GM12865 (cell line): ENCODE data around the gene LYRM4.
A peak's percentile ranks its signal among the peaks of the same experiment; 100 is the strongest.

Source experiments
- DNase-seq: peaks from one replicate; pipeline ENCODE4 v3.0.0; 2010; ENCODE audit warnings: low read depth
- H3K4me3 ChIP-seq: 2 replicates; pipeline ENCODE4 v1.5.1; 2011; ENCODE audit warnings: mild to moderate bottlenecking, low read depth, low read length, control low read depth
- TF ChIP-seq, protein P1 (sequence below): IDR thresholded peaks from 2 replicates; pipeline ENCODE4 v1.5.1; 2011; ENCODE audit warnings: low read length, control low read depth, low read depth, inconsistent platforms; ENCODE audit not compliant: insufficient read depth; ENCODE audit errors: missing control alignments

Gene LYRM4

DNA sequence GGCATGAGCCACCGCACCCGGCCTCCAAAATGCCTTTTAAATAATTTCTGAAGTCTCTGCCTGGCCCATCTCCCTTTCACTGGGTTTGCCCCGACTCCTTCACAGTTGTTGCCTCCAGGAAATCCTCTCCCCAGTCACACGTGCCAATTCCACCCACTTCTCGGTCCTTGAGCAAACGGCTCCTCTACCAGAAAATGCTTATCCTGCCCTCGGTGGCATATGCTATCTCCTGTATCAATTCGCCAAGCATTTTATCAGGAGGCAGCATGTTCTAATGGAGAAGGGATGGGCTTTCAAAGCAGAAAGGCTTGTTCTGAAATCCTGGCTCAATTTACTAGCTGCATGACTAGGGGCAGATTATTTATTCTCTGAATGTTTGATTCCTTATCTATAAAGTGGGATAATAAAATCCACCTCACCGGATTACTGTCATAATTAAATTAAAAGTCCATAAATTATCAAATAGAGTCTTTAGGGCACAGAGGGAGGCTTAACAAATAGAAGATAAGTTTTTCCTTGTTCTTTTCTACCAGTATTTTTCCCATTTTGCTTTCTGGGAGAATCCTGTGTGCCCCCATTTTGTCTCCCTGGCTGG lies 109.3 kb downstream of the LYRM4 start:
- TF ChIP-seq, protein P1, sequence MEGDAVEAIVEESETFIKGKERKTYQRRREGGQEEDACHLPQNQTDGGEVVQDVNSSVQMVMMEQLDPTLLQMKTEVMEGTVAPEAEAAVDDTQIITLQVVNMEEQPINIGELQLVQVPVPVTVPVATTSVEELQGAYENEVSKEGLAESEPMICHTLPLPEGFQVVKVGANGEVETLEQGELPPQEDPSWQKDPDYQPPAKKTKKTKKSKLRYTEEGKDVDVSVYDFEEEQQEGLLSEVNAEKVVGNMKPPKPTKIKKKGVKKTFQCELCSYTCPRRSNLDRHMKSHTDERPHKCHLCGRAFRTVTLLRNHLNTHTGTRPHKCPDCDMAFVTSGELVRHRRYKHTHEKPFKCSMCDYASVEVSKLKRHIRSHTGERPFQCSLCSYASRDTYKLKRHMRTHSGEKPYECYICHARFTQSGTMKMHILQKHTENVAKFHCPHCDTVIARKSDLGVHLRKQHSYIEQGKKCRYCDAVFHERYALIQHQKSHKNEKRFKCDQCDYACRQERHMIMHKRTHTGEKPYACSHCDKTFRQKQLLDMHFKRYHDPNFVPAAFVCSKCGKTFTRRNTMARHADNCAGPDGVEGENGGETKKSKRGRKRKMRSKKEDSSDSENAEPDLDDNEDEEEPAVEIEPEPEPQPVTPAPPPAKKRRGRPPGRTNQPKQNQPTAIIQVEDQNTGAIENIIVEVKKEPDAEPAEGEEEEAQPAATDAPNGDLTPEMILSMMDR = no peak
- H3K4me3 ChIP-seq = no peak overlapping the region
- DNase-seq = no peak

DNA sequence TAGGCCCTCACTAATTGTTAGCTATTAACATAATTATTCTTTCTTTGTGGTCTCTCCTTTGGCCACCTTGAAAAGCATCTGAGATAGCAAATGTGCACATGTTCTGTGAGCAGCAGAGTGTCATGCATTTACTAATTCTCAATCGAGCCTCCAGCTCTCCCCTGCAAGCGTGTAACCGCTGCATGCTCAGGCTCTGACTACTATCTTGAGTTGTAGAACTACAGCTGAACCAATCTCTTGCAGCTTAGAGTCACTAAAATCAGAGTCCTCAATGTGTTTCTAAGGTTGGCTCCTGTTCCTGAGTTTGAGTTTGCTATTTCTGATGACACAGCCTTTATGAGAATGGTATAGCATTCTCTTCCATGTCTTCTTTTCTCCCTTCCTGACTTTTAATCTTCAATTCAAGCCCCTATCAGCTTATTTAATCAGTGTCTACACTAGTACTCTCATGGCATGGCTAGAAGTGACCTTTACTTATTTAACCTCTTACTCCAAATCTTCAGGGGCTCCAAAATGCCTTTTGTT lies 110.1 kb downstream of the LYRM4 start:
- DNase-seq = no peak
- TF ChIP-seq, protein P1 = no peak
- no peak overlapping the region for H3K4me3 ChIP-seq

DNA sequence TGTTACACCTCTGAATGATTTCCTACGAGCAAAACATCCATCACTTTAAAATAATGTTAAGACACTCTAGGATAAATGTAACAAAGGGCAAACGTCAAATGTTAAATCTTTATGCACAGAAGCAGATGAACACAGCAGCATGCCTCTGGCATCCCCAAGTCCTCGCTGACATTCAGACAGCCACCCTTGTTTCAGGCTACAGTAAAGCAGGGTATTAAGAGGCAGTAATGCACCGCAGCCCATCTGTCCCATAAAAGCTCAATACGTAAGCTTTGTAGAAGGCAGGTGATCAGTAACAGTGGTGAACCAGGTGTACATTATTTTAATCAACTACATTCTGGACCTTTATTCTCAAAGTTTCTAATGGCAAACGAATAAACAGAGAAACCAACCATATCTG lies 110.9 kb downstream of the LYRM4 start:
- no peak overlapping the region for H3K4me3 ChIP-seq
- TF ChIP-seq, protein P1 = no peak

DNA sequence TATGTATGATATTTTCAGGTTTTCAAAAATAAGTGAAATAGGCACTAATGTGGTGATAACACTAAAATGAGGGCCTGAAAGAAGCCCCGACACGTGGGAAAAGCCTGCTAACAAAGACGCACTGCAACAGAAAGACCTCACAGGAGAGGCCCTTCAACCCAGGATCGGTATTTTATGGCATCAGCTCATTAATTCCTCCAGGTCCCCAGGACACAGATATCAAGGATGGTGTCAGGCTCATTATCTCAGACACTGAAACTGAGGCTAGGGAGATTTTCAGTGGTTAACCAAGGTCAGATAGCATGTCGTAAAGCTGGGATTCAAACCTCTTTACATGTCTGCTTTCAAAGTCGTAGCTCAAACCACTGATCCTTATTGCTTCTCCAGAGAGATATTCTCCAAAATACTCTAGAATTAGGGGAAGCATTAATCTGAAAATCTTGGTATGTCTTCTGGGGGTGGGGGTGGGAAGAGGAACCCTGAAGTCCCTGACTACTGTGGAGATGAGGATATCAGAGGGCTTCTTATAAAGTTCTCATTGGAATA lies 111.5 kb downstream of the LYRM4 start:
- no peak overlapping the region for H3K4me3 ChIP-seq
- DNase-seq = no peak
- TF ChIP-seq, protein P1 = no peak

More for the DNA sequence above, 110.9 kb downstream of the LYRM4 start:
- DNase-seq = no peak

DNA sequence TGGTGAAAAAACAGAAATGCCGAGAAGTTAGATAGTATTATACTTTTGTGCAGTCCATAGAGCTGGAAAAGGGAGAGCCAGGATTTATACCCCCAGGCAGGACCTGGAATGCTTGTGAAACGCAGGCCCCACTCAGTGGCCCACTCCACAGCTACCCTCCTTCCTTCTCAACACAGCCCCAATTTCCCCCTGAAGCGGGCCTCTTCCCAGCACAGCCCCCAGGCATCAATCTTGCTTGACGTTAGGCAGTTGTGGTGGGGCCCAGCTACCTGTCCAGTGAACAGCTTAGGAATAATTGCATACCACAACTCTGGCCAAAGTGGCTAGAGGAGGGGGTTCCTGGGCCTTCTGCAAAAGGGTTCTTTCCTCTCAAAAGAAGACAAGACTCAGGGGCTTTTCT lies 114.4 kb downstream of the LYRM4 start:
- no peak overlapping the region for H3K4me3 ChIP-seq
- TF ChIP-seq, protein P1 = no peak
- no peak for DNase-seq

DNA sequence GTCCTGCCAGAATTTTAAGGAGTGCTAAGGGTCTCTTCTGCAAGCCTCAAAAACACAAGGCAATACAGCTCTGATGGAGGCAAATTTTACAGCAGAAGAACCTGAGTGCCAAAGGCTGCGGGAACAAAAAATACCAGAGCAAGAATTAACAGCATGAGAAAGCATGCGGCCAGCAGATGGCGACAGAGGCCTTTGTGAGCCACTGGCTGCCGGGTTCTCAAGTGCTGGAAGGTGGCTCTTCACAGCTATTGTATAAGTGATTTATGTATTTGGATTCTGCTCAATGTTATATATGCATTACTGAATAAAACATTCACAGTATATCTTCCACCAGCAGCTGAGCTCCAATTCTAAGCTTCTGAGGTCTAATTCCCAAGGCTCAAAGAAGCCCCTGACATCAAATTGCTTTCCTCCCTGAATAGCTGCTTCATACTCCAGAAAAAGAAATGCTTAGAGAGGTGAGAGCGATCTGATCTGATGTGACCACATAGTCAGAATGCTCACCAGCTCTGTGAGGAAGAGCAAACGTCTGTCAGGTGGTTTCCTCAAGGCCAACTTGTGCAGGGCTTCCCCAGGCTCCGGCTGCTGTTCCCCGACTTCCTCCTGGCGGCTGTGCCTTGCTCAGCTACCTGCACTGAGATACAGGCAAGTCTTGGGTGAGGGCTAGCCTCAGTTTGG lies 117.0 kb downstream of the LYRM4 start:
- DNase-seq = peak; percentile 89
- H3K4me3 ChIP-seq = no peak overlapping the region
- TF ChIP-seq, protein P1 = peak; percentile 87

DNA sequence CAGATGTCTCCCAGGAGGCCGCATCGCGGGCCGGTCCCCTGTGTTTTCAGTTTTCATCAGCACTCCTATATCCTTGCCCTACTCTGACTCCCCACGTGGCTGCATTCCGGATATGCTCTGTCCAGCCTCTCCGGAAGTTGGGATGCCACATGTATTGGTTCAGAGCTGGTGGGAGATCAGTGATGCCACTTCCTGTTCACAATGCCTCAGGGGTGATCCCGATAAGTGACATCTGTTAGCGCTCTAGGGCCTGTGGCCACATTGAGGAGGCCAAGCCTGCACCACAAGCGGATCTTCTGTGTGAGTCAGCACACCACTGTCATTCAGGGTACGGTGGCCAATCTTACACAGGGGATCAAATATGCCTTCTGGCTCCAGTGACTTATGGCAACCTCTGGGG lies 117.8 kb downstream of the LYRM4 start:
- DNase-seq = no peak
- no peak overlapping the region for H3K4me3 ChIP-seq
- TF ChIP-seq, protein P1 = no peak
